SK-N-SH treated with all-trans-retinoic acid at 6 μM for 48 hours (cell line): ENCODE results near the gene TLN1.

Experiments
- ATAC-seq: fragments of 200-7000 bp; cut with Tn5 transposase; 3 replicates; pipeline ENCODE4 v1.9.1; 2020; ENCODE audit warnings: mild to moderate bottlenecking, moderate library complexity
- ARNTL ChIP-seq: fragments of 450-650 bp; formaldehyde crosslinking; IDR thresholded peaks from 2 replicates; pipeline ENCODE4 v1.5.0; 2020; ENCODE audit warnings: low read depth, mild to moderate bottlenecking, moderate library complexity, borderline replicate concordance
- BACH2 ChIP-seq: fragments of 250-450 bp; sonication (Bioruptor Pico); IDR thresholded peaks from 2 replicates; pipeline ENCODE4 v1.9.0; 2021; ENCODE audit warnings: mild to moderate bottlenecking, borderline replicate concordance
- CSDC2 ChIP-seq: fragments of 250-450 bp; sonication (Bioruptor Pico); IDR thresholded peaks from 2 replicates; pipeline ENCODE4 v1.5.0; 2020; ENCODE audit warnings: mild to moderate bottlenecking, moderate library complexity
- ESRRG ChIP-seq: fragments of 250-450 bp; sonication (Bioruptor Pico); IDR thresholded peaks from 2 replicates; pipeline ENCODE4 v1.6.1; 2021; ENCODE audit warnings: mild to moderate bottlenecking
- GLIS3 ChIP-seq: fragments of 250-450 bp; sonication (Bioruptor Pico); IDR thresholded peaks from 2 replicates; pipeline ENCODE4 v1.5.0; 2020; ENCODE audit warnings: mild to moderate bottlenecking, moderate library complexity
- ISL1 ChIP-seq: fragments of 250-450 bp; sonication (Bioruptor Pico); IDR thresholded peaks from 2 replicates; pipeline ENCODE4 v2.1.2; 2022; ENCODE audit warnings: mild to moderate bottlenecking, moderate library complexity
- OSR1 ChIP-seq: fragments of 250-450 bp; sonication (Bioruptor Pico); IDR thresholded peaks from 2 replicates; pipeline ENCODE4 v1.8.0; 2022; ENCODE audit warnings: moderate library complexity, mild to moderate bottlenecking, inconsistent platforms
- POU6F1 ChIP-seq: fragments of 250-450 bp; sonication (Bioruptor Pico); IDR thresholded peaks from 2 replicates; pipeline ENCODE4 v1.8.0; 2021; ENCODE audit warnings: low read depth, mild to moderate bottlenecking, moderate library complexity, borderline replicate concordance
- PPARA ChIP-seq: fragments of 250-450 bp; sonication (Bioruptor Pico); IDR thresholded peaks from 2 replicates; pipeline ENCODE4 v1.5.0; 2020; ENCODE audit warnings: mild to moderate bottlenecking, borderline replicate concordance
- RARB ChIP-seq: fragments of 250-450 bp; sonication (Bioruptor Pico); IDR thresholded peaks from 2 replicates; pipeline ENCODE4 v1.8.0; 2021; ENCODE audit warnings: mild to moderate bottlenecking, moderate library complexity
- SNAI2 ChIP-seq: fragments of 250-450 bp; sonication (Bioruptor Pico); IDR thresholded peaks from 2 replicates; pipeline ENCODE4 v1.5.0; 2020; ENCODE audit warnings: mild to moderate bottlenecking, moderate library complexity
- TCF4 ChIP-seq: fragments of 250-450 bp; sonication (Bioruptor Pico); IDR thresholded peaks from 2 replicates; pipeline ENCODE4 v1.8.0; 2021; ENCODE audit warnings: mild to moderate bottlenecking, moderate library complexity, borderline replicate concordance
- TSHZ2 ChIP-seq: fragments of 250-450 bp; sonication (Bioruptor Pico); IDR thresholded peaks from 2 replicates; pipeline ENCODE4 v1.5.0; 2020; ENCODE audit warnings: mild to moderate bottlenecking, moderate library complexity
- ZC3H10 ChIP-seq: fragments of 250-450 bp; sonication (Bioruptor Pico); IDR thresholded peaks from 2 replicates; pipeline ENCODE4 v1.5.1; 2021; ENCODE audit warnings: mild to moderate bottlenecking, moderate library complexity
- ZFP30 ChIP-seq: fragments of 450-650 bp; formaldehyde crosslinking; IDR thresholded peaks from 2 replicates; pipeline ENCODE4 v1.5.0; 2022; ENCODE audit warnings: mild to moderate bottlenecking, moderate library complexity
- ZNF565 ChIP-seq: fragments of 450-650 bp; formaldehyde crosslinking; conservative IDR thresholded peaks from 2 replicates; pipeline ENCODE4 v1.5.0; 2020; ENCODE audit warnings: low read depth, mild to moderate bottlenecking, moderate library complexity
- ZNF70 ChIP-seq: fragments of 450-650 bp; formaldehyde crosslinking; IDR thresholded peaks from 2 replicates; pipeline ENCODE4 v1.5.0; 2020; ENCODE audit warnings: mild to moderate bottlenecking, moderate library complexity
- ZNF8 ChIP-seq: fragments of 450-650 bp; formaldehyde crosslinking; IDR thresholded peaks from 2 replicates; pipeline ENCODE4 v1.5.0; 2020; ENCODE audit warnings: mild to moderate bottlenecking, moderate library complexity
- TF ChIP-seq, protein P1 (sequence below): fragments of 250-450 bp; sonication (Bioruptor Pico); IDR thresholded peaks from 2 replicates; pipeline ENCODE4 v1.5.1; 2021; ENCODE audit warnings: mild to moderate bottlenecking, moderate library complexity
- TF ChIP-seq, protein P2 (sequence below): fragments of 250-450 bp; sonication (Bioruptor Pico); IDR thresholded peaks from 2 replicates; pipeline ENCODE4 v1.5.1; 2020; ENCODE audit warnings: low read depth, mild to moderate bottlenecking, moderate library complexity
- TF ChIP-seq, protein P3 (sequence below): fragments of 250-450 bp; sonication (Bioruptor Pico); IDR thresholded peaks from 2 replicates; pipeline ENCODE4 v1.8.0; 2020; ENCODE audit warnings: mild to moderate bottlenecking, moderate library complexity, borderline replicate concordance

TLN1 gene

DNA sequence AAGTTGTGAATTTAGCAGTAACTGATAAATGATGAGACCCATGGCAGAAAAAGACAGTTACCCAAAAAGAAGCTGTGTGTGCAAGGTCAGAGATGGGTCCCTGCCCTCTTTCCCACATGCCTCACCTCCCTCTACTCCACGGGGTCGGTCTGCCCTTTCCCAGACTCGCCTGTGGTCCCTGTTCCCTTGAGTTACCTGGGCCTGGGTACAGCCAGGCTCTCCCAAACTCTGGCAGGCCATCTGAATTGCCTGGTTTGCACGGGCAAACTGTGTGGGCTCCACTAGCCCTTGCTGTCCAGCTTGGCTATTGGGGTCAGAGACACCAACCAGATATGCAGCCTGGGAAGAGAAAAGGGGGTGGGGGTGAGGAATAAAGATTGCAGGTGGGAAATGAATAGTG is 23.8 kb downstream of the TLN1 start:
- ATAC-seq, result no peak
- TF ChIP-seq, protein P1, sequence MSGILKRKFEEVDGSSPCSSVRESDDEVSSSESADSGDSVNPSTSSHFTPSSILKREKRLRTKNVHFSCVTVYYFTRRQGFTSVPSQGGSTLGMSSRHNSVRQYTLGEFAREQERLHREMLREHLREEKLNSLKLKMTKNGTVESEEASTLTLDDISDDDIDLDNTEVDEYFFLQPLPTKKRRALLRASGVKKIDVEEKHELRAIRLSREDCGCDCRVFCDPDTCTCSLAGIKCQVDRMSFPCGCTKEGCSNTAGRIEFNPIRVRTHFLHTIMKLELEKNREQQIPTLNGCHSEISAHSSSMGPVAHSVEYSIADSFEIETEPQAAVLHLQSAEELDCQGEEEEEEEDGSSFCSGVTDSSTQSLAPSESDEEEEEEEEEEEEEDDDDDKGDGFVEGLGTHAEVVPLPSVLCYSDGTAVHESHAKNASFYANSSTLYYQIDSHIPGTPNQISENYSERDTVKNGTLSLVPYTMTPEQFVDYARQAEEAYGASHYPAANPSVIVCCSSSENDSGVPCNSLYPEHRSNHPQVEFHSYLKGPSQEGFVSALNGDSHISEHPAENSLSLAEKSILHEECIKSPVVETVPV, result no peak
- TF ChIP-seq ESRRG (CRISPR knock-in tag) (no peak), BACH2 (CRISPR knock-in tag) (no peak), ZNF8 (CRISPR knock-in tag) (no peak), ZNF70 (CRISPR knock-in tag) (no peak), ZNF565 (CRISPR knock-in tag) (no peak), CSDC2 (CRISPR knock-in tag) (no peak), POU6F1 (CRISPR knock-in tag) (no peak), GLIS3 (CRISPR knock-in tag) (no peak), ISL1 (CRISPR knock-in tag) (no peak), OSR1 (CRISPR knock-in tag) (no peak), TSHZ2 (CRISPR knock-in tag) (no peak), RARB (no peak)
- TF ChIP-seq, protein P2, sequence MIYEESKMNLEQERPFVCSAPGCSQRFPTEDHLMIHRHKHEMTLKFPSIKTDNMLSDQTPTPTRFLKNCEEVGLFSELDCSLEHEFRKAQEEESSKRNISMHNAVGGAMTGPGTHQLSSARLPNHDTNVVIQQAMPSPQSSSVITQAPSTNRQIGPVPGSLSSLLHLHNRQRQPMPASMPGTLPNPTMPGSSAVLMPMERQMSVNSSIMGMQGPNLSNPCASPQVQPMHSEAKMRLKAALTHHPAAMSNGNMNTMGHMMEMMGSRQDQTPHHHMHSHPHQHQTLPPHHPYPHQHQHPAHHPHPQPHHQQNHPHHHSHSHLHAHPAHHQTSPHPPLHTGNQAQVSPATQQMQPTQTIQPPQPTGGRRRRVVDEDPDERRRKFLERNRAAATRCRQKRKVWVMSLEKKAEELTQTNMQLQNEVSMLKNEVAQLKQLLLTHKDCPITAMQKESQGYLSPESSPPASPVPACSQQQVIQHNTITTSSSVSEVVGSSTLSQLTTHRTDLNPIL, result no peak

DNA sequence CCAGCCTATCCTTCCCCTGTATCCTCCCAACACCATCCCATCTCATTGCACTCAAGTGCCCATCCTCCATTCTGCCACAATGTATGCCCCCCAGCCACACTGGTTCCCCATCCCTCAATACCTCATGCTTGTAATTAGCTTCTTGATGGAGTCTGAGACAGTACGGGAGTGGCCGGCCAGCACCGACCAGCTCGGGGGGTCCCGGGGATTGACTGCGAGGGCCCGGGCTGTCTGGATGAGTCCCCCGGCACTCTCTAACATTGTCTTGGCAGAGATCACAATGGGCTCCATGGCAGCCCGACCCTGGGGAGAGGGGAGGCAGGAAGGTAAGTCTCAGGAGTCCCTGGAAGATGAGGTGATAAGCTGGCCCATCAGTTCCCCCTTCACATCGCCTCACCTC is 25.0 kb downstream of the TLN1 start:
- TF ChIP-seq CSDC2 (CRISPR knock-in tag) (no peak), GLIS3 (CRISPR knock-in tag) (no peak), ARNTL (CRISPR knock-in tag) (no peak), ISL1 (CRISPR knock-in tag) (no peak), POU6F1 (CRISPR knock-in tag) (no peak), BACH2 (CRISPR knock-in tag) (no peak), TSHZ2 (CRISPR knock-in tag) (no peak), ZNF565 (CRISPR knock-in tag) (no peak), SNAI2 (no peak), TCF4 (CRISPR knock-in tag) (no peak), OSR1 (CRISPR knock-in tag) (no peak), ZC3H10 (CRISPR knock-in tag) (no peak), ZNF8 (CRISPR knock-in tag) (no peak), ESRRG (CRISPR knock-in tag) (no peak), PPARA (no peak), ZFP30 (CRISPR knock-in tag) (no peak)
- TF ChIP-seq, protein P3, sequence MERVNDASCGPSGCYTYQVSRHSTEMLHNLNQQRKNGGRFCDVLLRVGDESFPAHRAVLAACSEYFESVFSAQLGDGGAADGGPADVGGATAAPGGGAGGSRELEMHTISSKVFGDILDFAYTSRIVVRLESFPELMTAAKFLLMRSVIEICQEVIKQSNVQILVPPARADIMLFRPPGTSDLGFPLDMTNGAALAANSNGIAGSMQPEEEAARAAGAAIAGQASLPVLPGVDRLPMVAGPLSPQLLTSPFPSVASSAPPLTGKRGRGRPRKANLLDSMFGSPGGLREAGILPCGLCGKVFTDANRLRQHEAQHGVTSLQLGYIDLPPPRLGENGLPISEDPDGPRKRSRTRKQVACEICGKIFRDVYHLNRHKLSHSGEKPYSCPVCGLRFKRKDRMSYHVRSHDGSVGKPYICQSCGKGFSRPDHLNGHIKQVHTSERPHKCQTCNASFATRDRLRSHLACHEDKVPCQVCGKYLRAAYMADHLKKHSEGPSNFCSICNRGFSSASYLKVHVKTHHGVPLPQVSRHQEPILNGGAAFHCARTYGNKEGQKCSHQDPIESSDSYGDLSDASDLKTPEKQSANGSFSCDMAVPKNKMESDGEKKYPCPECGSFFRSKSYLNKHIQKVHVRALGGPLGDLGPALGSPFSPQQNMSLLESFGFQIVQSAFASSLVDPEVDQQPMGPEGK (CRISPR knock-in tag), result no peak
- no peak for ATAC-seq
